GM23338 (cell line): ENCODE results near the gene SLC2A13. TPM values are rescaled to one million over a fixed set of nuclear protein-coding genes. Genes with fewer than 3 reads are reported as not detected.

Source experiments
- ATAC-seq: fragments of 200-7000 bp; cut with Tn5 transposase; 3 replicates; pipeline ENCODE4 v1.9.1; 2020
- DNase-seq: peaks from one replicate; pipeline ENCODE4 v3.0.0-alpha.2; 2015; ENCODE audit warnings: low spot score
- H2AFZ ChIP-seq: fragments of 200-600 bp; sonication (generic); 2 replicates; pipeline ENCODE4 v1.8.0; 2016; ENCODE audit warnings: antibody characterized with exemption, mild to moderate bottlenecking, moderate library complexity
- H3F3A ChIP-seq: fragments of 200-600 bp; sonication (generic); replicated peaks from 2 replicates; pipeline ENCODE4 v1.8.0; 2017; ENCODE audit warnings: antibody characterized with exemption, mixed run types, low read depth
- H3K27ac ChIP-seq: fragments of 200-600 bp; sonication (generic); 2 replicates; pipeline ENCODE4 v1.6.1; 2016; ENCODE audit warnings: low read depth
- H3K27me3 ChIP-seq: fragments of 200-600 bp; sonication (generic); 2 replicates; pipeline ENCODE4 v1.8.0; 2016; ENCODE audit warnings: mild to moderate bottlenecking, mixed run types, moderate library complexity; ENCODE audit not compliant: insufficient read depth
- H3K36me3 ChIP-seq: fragments of 200-600 bp; sonication (generic); 2 replicates; pipeline ENCODE4 v1.8.0; 2016; ENCODE audit warnings: mild to moderate bottlenecking; ENCODE audit not compliant: insufficient read depth
- H3K4me1 ChIP-seq: fragments of 200-600 bp; sonication (generic); 2 replicates; pipeline ENCODE4 v1.8.0; 2016; ENCODE audit warnings: mild to moderate bottlenecking, moderate library complexity; ENCODE audit not compliant: insufficient read depth
- H3K4me2 ChIP-seq: fragments of 200-600 bp; sonication (generic); 2 replicates; pipeline ENCODE4 v1.7.1; 2017; ENCODE audit warnings: mixed run types
- H3K4me3 ChIP-seq: fragments of 200-600 bp; sonication (generic); 2 replicates; pipeline ENCODE4 v1.6.1; 2016; ENCODE audit warnings: mixed run types
- H3K79me2 ChIP-seq: fragments of 200-600 bp; sonication (generic); replicated peaks from 2 replicates; pipeline ENCODE4 v1.8.0; 2017; ENCODE audit warnings: mild to moderate bottlenecking; ENCODE audit not compliant: insufficient read depth
- H3K9me2 ChIP-seq: fragments of 200-600 bp; sonication (generic); 2 replicates; pipeline ENCODE4 v1.8.0; 2017; ENCODE audit not compliant: insufficient read depth
- H4K20me1 ChIP-seq: fragments of 200-600 bp; sonication (generic); replicated peaks from 2 replicates; pipeline ENCODE4 v1.8.0; 2017; ENCODE audit warnings: mild to moderate bottlenecking; ENCODE audit not compliant: insufficient read depth
- H3K27ac Mint-ChIP-seq: 2 replicates; pipeline ENCODE4 v1.8.0; 2020; ENCODE audit warnings: inconsistent platforms, mild to moderate bottlenecking, moderate library complexity, mixed read lengths
- H3K27me3 Mint-ChIP-seq: 3 replicates; pipeline ENCODE4 v1.8.0; 2022; ENCODE audit warnings: low read depth, mild to moderate bottlenecking, moderate library complexity, mixed read lengths, inconsistent platforms; ENCODE audit not compliant: insufficient read depth, poor library complexity
- H3K36me3 Mint-ChIP-seq: 3 replicates; pipeline ENCODE4 v1.8.0; 2021; ENCODE audit warnings: low read depth, mild to moderate bottlenecking, inconsistent platforms, moderate library complexity, mixed read lengths
- H3K4me1 Mint-ChIP-seq: 3 replicates; pipeline ENCODE4 v1.8.0; 2020; ENCODE audit warnings: mild to moderate bottlenecking, inconsistent platforms, mixed read lengths
- H3K4me3 Mint-ChIP-seq: 3 replicates; pipeline ENCODE4 v1.8.0; 2021; ENCODE audit warnings: moderate library complexity, mild to moderate bottlenecking, inconsistent platforms, mixed read lengths
- H3K9me3 Mint-ChIP-seq: 3 replicates; pipeline ENCODE4 v1.8.0; 2020; ENCODE audit warnings: moderate library complexity, mild to moderate bottlenecking, inconsistent platforms, mixed read lengths
- CREB1 ChIP-seq: fragments of 250-450 bp; sonication (Bioruptor Pico); IDR thresholded peaks from 2 replicates; pipeline ENCODE4 v1.5.0; 2020; ENCODE audit warnings: low read depth, mild to moderate bottlenecking, moderate library complexity
- CTCF ChIP-seq, 2 experiments: fragments of 200-600 bp in 1 of 2; sonication (generic) in 1 of 2; conservative IDR thresholded peaks; 2 replicates each; pipeline versions ENCODE4 v1.5.1 to v1.6.1; 2016 to 2017; ENCODE audit warnings: antibody characterized with exemption in 2 of 2, low read depth in 2 of 2, mild to moderate bottlenecking in 2 of 2, moderate library complexity in 1 of 2
- EZH2 ChIP-seq: fragments of 200-600 bp; sonication (generic); IDR thresholded peaks from one replicate; pipeline ENCODE4 v1.8.0; 2017; ENCODE audit warnings: antibody characterized with exemption, mild to moderate bottlenecking, low read depth; ENCODE audit not compliant: unreplicated experiment
- EZH2phosphoT487 ChIP-seq: fragments of 200-600 bp; sonication (generic); IDR thresholded peaks from one replicate; pipeline ENCODE4 v1.8.1; 2018; ENCODE audit warnings: antibody characterized with exemption; ENCODE audit not compliant: unreplicated experiment
- JUNB ChIP-seq: IDR thresholded peaks from one replicate; pipeline ENCODE4 v1.6.1; 2016; ENCODE audit warnings: antibody characterized with exemption; ENCODE audit not compliant: unreplicated experiment
- NANOG ChIP-seq: IDR thresholded peaks from 2 replicates; pipeline ENCODE4 v1.6.1; 2016; ENCODE audit warnings: antibody characterized with exemption, borderline replicate concordance
- POLR2AphosphoS5 ChIP-seq: IDR thresholded peaks from 2 replicates; pipeline ENCODE4 v1.6.1; 2016; ENCODE audit warnings: antibody characterized with exemption, low read depth
- REST ChIP-seq: IDR thresholded peaks from one replicate; pipeline ENCODE4 v1.6.1; 2018; ENCODE audit warnings: antibody characterized with exemption; ENCODE audit not compliant: unreplicated experiment
- STAT1 ChIP-seq: IDR thresholded peaks from one replicate; pipeline ENCODE4 v1.6.1; 2016; ENCODE audit warnings: antibody characterized with exemption; ENCODE audit not compliant: unreplicated experiment
- ZNF114 ChIP-seq: fragments of 250-450 bp; sonication (Bioruptor Pico); IDR thresholded peaks from 2 replicates; pipeline ENCODE4 v1.5.0; 2020; ENCODE audit warnings: mild to moderate bottlenecking, moderate library complexity
- ZNF331 ChIP-seq: fragments of 250-450 bp; sonication (Bioruptor Pico); IDR thresholded peaks from 2 replicates; pipeline ENCODE4 v1.5.0; 2020; ENCODE audit warnings: low read depth, mild to moderate bottlenecking, moderate library complexity
- polyA plus RNA-seq: library from polyadenylated mRNA; unstranded; fragments of >200 nt; fragmentation: Nextera tagmentation; extraction: Ambion mirVana; gene quantifications from 2 replicates; pipeline ENCODE4 v1.2.1, GENCODE V29; 2016
- total RNA-seq: library from RNA; depleted of rRNA; stranded (reverse); fragments of >200 nt; shearing (Covaris generic); gene quantifications from 2 replicates; pipeline ENCODE4 v1.2.3, GENCODE V29; 2014
- TF ChIP-seq, protein P1 (sequence below): IDR thresholded peaks from 2 replicates; pipeline ENCODE4 v1.6.1; 2016; ENCODE audit warnings: antibody characterized with exemption
- TF ChIP-seq, protein P2 (sequence below): fragments of 250-450 bp; sonication (Bioruptor Pico); IDR thresholded peaks from 2 replicates; pipeline ENCODE4 v1.5.0; 2020; ENCODE audit warnings: mild to moderate bottlenecking, moderate library complexity

SLC2A13 gene
- total and polyA plus RNA-seq, 2 experiments from 2014 or later: 6.8 to 22.7 TPM

GRCh38 chr12:39959467-39959866 lies 146.4 kb downstream of the SLC2A13 start:
- no peak overlapping the region for H3K4me3 Mint-ChIP-seq
- no peak for ATAC-seq
- no peak for DNase-seq
- H3K27me3 ChIP-seq: no peaks in the 10 kb centered on the region
- H3K9me2 ChIP-seq: no peaks in the 10 kb centered on the region
- no peaks in the 10 kb centered on the region for H3K9me3 Mint-ChIP-seq
- peaks cover 8% of the 10 kb centered on the region for H3K4me1 Mint-ChIP-seq
- H3K27ac ChIP-seq: no peak overlapping the region
- no peak overlapping the region for H3K4me3 ChIP-seq
- H3K4me2 ChIP-seq: no peak overlapping the region
- H3F3A ChIP-seq: no peaks in the 10 kb centered on the region
- no peaks in the 10 kb centered on the region for H3K36me3 ChIP-seq
- H3K27me3 Mint-ChIP-seq: peaks cover 2% of the 10 kb centered on the region
- H2AFZ ChIP-seq: no peak overlapping the region
- H3K4me1 ChIP-seq: no peaks in the 10 kb centered on the region
- no peaks in the 10 kb centered on the region for H3K36me3 Mint-ChIP-seq
- no peaks in the 10 kb centered on the region for H3K79me2 ChIP-seq
- 0 out of 2 replicates have a peak, but pooled peaks cover 6% of the 10 kb centered on the region for H4K20me1 ChIP-seq
- no peak overlapping the region for H3K27ac Mint-ChIP-seq
- TF ChIP-seq ZNF114: no peak
- no peak for TF ChIP-seq ZNF331
- TF ChIP-seq STAT1: no peak
- TF ChIP-seq EZH2phosphoT487: no peak
- TF ChIP-seq POLR2AphosphoS5: no peak
- no peak for TF ChIP-seq JUNB
- TF ChIP-seq CREB1 (CRISPR knock-in tag): no peak
- no peak for TF ChIP-seq EZH2
- no peak for TF ChIP-seq REST
- TF ChIP-seq, protein P1, sequence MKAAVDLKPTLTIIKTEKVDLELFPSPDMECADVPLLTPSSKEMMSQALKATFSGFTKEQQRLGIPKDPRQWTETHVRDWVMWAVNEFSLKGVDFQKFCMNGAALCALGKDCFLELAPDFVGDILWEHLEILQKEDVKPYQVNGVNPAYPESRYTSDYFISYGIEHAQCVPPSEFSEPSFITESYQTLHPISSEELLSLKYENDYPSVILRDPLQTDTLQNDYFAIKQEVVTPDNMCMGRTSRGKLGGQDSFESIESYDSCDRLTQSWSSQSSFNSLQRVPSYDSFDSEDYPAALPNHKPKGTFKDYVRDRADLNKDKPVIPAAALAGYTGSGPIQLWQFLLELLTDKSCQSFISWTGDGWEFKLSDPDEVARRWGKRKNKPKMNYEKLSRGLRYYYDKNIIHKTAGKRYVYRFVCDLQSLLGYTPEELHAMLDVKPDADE: no peak
- no peak for TF ChIP-seq NANOG
- TF ChIP-seq, protein P2, sequence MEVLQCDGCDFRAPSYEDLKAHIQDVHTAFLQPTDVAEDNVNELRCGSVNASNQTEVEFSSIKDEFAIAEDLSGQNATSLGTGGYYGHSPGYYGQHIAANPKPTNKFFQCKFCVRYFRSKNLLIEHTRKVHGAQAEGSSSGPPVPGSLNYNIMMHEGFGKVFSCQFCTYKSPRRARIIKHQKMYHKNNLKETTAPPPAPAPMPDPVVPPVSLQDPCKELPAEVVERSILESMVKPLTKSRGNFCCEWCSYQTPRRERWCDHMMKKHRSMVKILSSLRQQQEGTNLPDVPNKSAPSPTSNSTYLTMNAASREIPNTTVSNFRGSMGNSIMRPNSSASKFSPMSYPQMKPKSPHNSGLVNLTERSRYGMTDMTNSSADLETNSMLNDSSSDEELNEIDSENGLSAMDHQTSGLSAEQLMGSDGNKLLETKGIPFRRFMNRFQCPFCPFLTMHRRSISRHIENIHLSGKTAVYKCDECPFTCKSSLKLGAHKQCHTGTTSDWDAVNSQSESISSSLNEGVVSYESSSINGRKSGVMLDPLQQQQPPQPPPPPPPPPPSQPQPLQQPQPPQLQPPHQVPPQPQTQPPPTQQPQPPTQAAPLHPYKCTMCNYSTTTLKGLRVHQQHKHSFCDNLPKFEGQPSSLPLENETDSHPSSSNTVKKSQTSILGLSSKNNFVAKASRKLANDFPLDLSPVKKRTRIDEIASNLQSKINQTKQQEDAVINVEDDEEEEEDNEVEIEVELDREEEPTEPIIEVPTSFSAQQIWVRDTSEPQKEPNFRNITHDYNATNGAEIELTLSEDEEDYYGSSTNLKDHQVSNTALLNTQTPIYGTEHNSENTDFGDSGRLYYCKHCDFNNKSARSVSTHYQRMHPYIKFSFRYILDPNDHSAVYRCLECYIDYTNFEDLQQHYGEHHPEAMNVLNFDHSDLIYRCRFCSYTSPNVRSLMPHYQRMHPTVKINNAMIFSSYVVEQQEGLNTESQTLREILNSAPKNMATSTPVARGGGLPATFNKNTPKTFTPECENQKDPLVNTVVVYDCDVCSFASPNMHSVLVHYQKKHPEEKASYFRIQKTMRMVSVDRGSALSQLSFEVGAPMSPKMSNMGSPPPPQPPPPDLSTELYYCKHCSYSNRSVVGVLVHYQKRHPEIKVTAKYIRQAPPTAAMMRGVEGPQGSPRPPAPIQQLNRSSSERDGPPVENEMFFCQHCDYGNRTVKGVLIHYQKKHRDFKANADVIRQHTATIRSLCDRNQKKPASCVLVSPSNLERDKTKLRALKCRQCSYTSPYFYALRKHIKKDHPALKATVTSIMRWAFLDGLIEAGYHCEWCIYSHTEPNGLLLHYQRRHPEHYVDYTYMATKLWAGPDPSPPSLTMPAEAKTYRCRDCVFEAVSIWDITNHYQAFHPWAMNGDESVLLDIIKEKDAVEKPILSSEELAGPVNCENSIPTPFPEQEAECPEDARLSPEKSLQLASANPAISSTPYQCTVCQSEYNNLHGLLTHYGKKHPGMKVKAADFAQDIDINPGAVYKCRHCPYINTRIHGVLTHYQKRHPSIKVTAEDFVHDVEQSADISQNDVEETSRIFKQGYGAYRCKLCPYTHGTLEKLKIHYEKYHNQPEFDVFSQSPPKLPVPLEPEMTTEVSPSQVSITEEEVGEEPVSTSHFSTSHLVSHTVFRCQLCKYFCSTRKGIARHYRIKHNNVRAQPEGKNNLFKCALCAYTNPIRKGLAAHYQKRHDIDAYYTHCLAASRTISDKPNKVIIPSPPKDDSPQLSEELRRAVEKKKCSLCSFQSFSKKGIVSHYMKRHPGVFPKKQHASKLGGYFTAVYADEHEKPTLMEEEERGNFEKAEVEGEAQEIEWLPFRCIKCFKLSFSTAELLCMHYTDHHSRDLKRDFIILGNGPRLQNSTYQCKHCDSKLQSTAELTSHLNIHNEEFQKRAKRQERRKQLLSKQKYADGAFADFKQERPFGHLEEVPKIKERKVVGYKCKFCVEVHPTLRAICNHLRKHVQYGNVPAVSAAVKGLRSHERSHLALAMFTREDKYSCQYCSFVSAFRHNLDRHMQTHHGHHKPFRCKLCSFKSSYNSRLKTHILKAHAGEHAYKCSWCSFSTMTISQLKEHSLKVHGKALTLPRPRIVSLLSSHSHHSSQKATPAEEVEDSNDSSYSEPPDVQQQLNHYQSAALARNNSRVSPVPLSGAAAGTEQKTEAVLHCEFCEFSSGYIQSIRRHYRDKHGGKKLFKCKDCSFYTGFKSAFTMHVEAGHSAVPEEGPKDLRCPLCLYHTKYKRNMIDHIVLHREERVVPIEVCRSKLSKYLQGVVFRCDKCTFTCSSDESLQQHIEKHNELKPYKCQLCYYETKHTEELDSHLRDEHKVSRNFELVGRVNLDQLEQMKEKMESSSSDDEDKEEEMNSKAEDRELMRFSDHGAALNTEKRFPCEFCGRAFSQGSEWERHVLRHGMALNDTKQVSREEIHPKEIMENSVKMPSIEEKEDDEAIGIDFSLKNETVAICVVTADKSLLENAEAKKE (CRISPR knock-in tag): no peak
- TF ChIP-seq CTCF (conservative IDR thresholded peaks at IDR 0.05; ENCODE audit: low read depth in 2 of 2): no peak
